HUES48 (cell line): ENCODE data around the gene ZNF362.

Experiments used
- H3K27ac ChIP-seq: one replicate; pipeline ENCODE4 v1.7.0; 2013; ENCODE audit warnings: low read depth, low read length, inconsistent platforms
- H3K27me3 ChIP-seq: 2 replicates; pipeline ENCODE4 v1.6.1; 2013; ENCODE audit warnings: mild to moderate bottlenecking, low read length; ENCODE audit not compliant: control insufficient read depth, insufficient read depth
- H3K36me3 ChIP-seq: 2 replicates; pipeline ENCODE4 v1.6.1; 2013; ENCODE audit warnings: low read length; ENCODE audit not compliant: control insufficient read depth, insufficient read depth
- H3K4me1 ChIP-seq: 2 replicates; pipeline ENCODE4 v1.6.1; 2013; ENCODE audit warnings: mild to moderate bottlenecking, low read length; ENCODE audit not compliant: control insufficient read depth, insufficient read depth
- H3K4me3 ChIP-seq: 2 replicates; pipeline ENCODE4 v1.5.1; 2013; ENCODE audit warnings: mild to moderate bottlenecking, low read depth, low read length
- H3K9ac ChIP-seq: 2 replicates; pipeline ENCODE4 v1.6.1; 2013; ENCODE audit warnings: mild to moderate bottlenecking, low read depth, low read length, moderate library complexity
- H3K9me3 ChIP-seq: 2 replicates; pipeline ENCODE4 v1.6.1; 2013; ENCODE audit warnings: low read length; ENCODE audit not compliant: control insufficient read depth, insufficient read depth

ZNF362 gene

DNA sequence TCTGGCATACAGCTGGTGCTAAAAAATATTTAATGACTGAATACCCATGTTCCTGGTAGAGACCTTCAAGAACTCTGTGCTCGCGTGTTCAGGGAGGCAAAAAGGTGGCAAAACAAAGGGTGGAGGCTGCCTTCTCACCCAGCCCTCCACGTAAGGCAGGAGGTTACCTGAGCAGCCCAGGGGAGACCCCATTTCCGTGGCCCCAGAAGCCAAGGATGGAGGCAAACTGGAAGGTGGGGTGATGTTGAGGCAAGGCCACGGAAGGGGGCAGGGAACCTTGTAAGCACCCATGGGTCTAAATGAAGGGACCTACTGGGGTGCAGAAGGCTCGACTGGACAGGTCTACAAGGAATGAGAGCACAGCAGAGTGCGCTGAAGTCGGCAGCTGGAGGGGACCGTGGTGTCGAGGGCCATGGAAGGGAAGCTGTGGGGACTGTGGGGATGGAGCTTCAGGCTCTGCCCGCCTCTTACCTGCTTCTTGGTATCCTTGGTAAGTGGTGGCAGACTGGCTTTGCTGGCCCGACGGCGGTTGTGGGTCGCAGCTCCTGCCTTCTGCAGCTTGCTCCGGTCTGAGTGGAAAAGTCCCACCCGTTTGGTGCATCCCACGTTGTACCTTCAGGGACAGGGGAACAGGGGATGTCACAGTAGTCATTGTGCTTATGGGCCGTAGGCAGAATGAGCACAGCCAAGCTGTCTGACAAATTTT lies 73.5 kb downstream of the ZNF362 start:
- peaks cover 8% of the 10 kb centered on the region for H3K36me3 ChIP-seq
- H3K9me3 ChIP-seq: no peaks in the 10 kb centered on the region
- H3K9ac ChIP-seq: no peak overlapping the region
- H3K27me3 ChIP-seq: 0 out of 2 replicates have a peak, but pooled peaks cover 3% of the 10 kb centered on the region
- no peak overlapping the region for H3K27ac ChIP-seq
- no peak overlapping the region for H3K4me3 ChIP-seq
- H3K4me1 ChIP-seq: peaks cover 5% of the 10 kb centered on the region; the same call in 1 of the 2 replicates

DNA sequence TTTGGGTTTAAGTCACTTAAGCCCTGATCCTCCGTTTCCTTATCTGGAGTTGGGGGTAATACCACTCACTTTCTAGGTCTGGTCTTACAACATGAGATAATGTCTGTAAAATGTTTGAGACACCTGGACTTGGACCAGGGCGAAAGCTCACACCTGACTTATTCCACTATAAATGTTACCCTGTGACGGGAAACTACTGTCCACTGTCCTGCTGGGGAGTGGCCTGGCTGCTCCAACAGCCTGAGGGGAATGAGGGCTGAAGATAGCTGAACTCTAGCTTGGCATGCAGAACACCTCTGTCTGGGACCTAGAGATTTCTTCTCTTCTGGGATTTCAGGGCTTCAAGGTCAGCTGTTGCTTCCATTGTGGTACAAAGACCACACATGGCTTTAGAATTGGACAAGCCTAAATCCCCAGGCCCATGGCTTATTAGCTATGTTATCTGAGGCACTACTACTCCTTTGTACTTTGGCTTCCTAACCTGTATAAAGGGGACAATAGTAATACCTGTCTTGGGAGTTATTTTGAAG lies 74.1 kb downstream of the ZNF362 start:
- H3K27ac ChIP-seq: no peak overlapping the region
- no peaks in the 10 kb centered on the region for H3K9me3 ChIP-seq
- no peak overlapping the region for H3K9ac ChIP-seq
- H3K36me3 ChIP-seq: peaks cover 8% of the 10 kb centered on the region
- no peak overlapping the region for H3K4me3 ChIP-seq
- peaks cover 5% of the 10 kb centered on the region; the same call in 1 of the 2 replicates for H3K4me1 ChIP-seq
- H3K27me3 ChIP-seq: 0 out of 2 replicates have a peak, but pooled peaks cover 3% of the 10 kb centered on the region

DNA sequence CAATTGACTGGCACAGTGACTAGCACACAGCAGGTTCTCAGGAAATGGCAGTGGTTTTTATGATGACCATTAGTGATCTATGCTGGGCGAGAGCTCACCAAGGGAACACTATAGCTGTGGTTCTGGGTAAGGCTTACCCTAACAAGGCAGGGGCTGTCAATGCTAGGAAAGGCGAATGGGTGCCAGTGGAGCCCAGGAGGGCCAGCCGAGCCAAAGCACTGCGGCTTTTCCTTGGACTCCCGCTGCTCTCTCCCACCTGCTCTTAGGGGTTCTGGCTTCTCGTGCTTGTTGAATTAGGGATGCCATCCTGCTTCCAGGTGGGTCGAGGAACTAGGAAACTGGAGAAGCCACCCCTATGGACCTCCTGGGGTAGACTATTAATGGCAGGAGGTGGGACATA lies 74.6 kb downstream of the ZNF362 start:
- H3K9me3 ChIP-seq: no peaks in the 10 kb centered on the region
- no peak overlapping the region for H3K4me3 ChIP-seq
- 0 out of 2 replicates have a peak, but pooled peaks cover 3% of the 10 kb centered on the region for H3K27me3 ChIP-seq
- peaks cover 8% of the 10 kb centered on the region for H3K36me3 ChIP-seq
- H3K9ac ChIP-seq: no peak overlapping the region
- no peak overlapping the region for H3K27ac ChIP-seq
- H3K4me1 ChIP-seq: peaks cover 5% of the 10 kb centered on the region; the same call in 1 of the 2 replicates

DNA sequence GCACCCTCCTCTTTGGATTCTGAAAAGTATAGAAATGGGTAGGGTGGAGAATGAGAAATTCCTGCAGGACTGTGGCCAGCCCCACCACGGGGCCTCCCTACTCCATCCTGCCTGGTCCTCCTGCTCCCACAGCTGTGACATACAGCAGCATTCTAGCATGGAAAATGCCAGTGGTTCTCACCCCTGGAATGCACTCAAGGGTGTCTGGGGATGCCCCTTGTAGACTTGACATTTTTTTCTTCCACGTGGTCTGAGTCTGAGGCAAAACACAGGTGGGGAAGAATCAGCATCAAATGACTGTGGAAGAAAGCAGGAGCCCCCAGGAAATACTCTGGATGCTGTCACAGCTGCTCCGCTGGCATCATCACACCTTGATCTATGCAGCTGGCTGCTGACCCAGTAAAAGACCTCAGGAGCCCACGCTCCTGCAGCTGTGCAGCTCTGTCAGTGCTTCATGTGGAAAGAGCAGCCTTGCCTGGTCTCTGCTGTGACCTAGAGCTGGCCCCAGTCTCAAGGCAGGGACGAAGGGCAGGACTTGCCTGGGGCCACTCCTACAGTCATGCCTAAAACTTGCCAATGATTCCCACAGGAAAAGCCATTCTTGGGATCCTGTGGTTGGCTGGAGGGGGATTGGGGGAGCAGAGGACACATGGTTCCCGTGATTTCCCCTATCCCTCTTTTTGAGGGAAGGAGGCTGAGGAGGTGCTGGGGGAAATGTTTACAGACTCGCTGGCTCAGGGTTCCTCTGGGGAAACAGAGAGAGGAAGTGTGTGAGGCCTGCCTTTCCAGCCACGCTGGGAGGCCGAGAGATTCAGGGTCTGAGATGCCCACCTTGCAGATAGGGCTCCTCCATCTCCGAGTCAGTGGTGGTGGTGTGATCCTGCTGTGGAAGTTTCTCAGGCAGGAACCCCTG lies 75.4 kb downstream of the ZNF362 start:
- H3K9ac ChIP-seq: no peak overlapping the region
- H3K9me3 ChIP-seq: no peaks in the 10 kb centered on the region
- peaks cover 5% of the 10 kb centered on the region; the same call in 1 of the 2 replicates for H3K4me1 ChIP-seq
- no peak overlapping the region for H3K27ac ChIP-seq
- H3K4me3 ChIP-seq: no peak overlapping the region
- peaks cover 8% of the 10 kb centered on the region for H3K36me3 ChIP-seq
- peaks cover 6% of the 10 kb centered on the region; the same call in 1 of the 2 replicates for H3K27me3 ChIP-seq

DNA sequence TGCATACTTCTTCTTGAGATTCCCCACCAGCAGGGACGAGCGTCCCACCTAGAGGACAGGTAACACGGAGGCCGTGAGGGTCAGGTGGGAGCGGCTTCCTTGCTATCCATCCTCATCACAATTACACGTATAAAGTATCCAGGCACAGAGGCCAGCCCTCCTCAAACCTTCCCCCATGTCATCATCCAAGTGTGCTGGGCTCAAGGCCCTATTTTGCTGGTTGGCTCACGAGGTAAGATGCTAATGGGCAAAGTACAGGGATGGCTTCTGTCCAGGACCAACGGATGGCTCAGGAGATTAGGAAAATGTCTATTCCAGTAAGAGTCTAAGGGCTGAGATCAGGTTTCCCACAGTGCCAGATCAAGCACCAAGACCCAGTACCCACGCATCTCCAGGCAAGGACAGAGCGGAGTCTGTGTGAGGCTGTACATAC lies 76.1 kb downstream of the ZNF362 start:
- peaks cover 5% of the 10 kb centered on the region; the same call in 1 of the 2 replicates for H3K4me1 ChIP-seq
- no peak overlapping the region for H3K9ac ChIP-seq

DNA sequence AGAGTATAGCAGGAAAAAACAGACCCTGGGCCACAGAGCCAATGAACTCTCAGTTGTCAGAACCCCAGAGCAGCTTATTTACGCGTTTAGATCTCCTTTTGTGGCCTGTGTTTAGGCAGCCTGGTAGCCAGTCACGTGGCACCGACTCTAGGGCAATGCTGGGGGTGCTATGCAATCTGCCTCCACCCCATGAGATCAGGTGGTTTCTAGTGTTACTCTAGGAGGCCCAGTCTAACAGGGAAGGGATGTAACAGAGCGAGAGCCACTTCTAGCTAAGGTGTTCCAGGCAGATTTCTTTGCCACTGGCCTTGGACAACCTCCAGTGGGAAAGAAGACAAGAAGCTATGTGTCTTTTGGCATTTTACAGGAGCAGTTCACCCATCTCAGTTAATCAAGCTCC lies 76.6 kb downstream of the ZNF362 start:
- Histone ChIP-seq H3K4me1 (peaks cover 11% of the 10 kb centered on the region), H3K27ac (no peak overlapping the region), H3K9me3 (no peaks in the 10 kb centered on the region), H3K4me3 (no peak overlapping the region), H3K9ac (no peak overlapping the region), H3K36me3 (peaks cover 7% of the 10 kb centered on the region), H3K27me3 (peaks cover 12% of the 10 kb centered on the region; the same call in 1 of the 2 replicates)

More for the DNA sequence above, 76.1 kb downstream of the ZNF362 start:
- Histone ChIP-seq H3K27me3 (peaks cover 10% of the 10 kb centered on the region; the same call in 1 of the 2 replicates), H3K36me3 (peaks cover 8% of the 10 kb centered on the region), H3K27ac (no peak overlapping the region), H3K4me3 (no peak overlapping the region), H3K9me3 (no peaks in the 10 kb centered on the region)

DNA sequence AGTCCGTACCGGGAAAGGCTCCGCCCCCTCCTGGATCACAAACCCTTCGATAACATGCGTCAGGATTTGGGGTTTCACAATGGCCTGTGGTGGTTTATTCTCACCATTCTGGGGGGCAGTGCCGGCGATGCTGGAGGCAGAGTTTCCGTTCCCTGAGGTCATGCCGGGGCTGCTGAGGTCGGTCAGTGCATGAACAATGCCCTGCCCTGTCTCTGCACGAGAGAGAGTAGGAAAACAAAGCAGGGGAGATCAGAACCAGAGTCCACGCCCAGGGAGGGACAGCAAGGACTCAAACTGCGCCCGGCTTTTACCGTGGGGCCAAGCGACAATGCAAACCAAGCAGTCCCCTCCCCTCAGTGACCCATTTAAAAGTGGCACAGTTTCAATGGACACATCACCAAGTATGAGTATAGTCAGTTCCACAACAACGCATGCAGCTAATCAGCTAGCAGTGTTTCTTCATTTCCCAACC lies 77.8 kb downstream of the ZNF362 start:
- no peaks in the 10 kb centered on the region for H3K9me3 ChIP-seq
- H3K27me3 ChIP-seq: peaks cover 17% of the 10 kb centered on the region; the same call in 1 of the 2 replicates
- H3K9ac ChIP-seq: no peak overlapping the region
- no peak overlapping the region for H3K27ac ChIP-seq
- H3K4me1 ChIP-seq: peaks cover 23% of the 10 kb centered on the region
- H3K36me3 ChIP-seq: no peaks in the 10 kb centered on the region; the same call in 1 of the 2 replicates
- H3K4me3 ChIP-seq: no peak overlapping the region

DNA sequence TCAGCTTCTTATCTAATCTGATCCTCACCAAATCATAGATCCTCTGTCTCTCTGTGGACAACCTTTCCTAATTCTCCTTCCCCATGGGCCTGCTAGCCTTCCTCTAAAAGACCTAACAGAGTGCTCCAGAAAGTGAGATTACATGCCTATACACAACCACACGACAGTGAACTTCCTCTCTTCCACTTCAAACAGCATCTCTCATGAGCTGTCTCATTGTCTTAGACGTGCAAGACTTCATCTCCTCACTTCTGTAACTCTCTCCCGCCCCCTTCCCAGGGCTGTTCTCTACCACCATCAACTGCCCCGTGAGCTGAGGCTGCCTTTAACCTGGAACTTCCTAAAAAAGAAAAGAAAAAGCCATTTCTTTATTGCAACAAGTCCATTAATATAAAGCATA lies 78.7 kb downstream of the ZNF362 start:
- no peak overlapping the region for H3K27ac ChIP-seq
- H3K9ac ChIP-seq: no peak overlapping the region
- H3K36me3 ChIP-seq: no peaks in the 10 kb centered on the region
- H3K27me3 ChIP-seq: peaks cover 22% of the 10 kb centered on the region; the same call in 1 of the 2 replicates
- H3K9me3 ChIP-seq: no peaks in the 10 kb centered on the region
- H3K4me3 ChIP-seq: no peak overlapping the region
- peaks cover 32% of the 10 kb centered on the region for H3K4me1 ChIP-seq

DNA sequence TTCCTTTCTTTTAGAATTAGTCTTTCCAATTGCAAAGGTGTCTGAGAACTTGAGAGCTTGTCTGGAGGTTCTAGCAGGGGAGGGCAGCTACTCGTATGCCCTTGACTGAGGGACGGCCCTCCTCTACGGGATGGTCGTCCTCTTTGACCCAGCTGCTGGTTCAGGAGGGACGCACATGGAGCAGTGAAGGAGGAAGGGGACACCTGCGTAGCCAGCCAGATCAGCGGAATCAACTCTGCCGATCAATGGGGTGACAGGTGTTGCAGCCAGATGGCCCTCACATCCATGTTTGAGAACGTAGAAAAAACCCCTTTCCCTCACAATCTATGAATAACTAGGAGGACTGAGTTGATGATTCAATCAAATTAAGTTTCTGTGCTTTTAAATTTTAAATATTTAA lies 80.3 kb downstream of the ZNF362 start:
- no peak overlapping the region for H3K9ac ChIP-seq
- H3K27ac ChIP-seq: no peak overlapping the region

DNA sequence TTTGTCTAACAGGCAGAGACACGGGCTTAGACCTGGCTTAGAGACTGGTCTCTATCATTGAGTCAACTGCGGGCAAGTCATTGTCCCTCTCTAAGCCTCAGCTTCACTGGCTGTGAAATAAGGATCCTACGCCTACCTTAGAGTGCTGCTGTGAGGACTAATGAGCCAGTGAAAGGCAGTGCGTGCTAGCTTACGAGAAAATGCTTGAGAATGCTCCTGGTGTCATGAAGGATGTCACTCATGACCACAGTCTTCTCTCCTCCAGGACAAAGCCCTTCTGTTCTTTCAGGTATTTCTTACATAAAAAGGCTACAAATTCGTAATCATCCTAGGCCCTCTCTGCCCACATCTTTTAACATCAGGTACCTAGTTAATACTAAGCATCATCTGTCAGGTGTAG lies 81.1 kb downstream of the ZNF362 start:
- Histone ChIP-seq H3K4me3 (no peak overlapping the region), H3K27ac (peak overlapping the region; percentile 86), H3K27me3 (peaks cover 29% of the 10 kb centered on the region; the same call in 1 of the 2 replicates), H3K9me3 (no peaks in the 10 kb centered on the region), H3K4me1 (peaks cover 54% of the 10 kb centered on the region), H3K9ac (no peak overlapping the region), H3K36me3 (no peaks in the 10 kb centered on the region)

More for the DNA sequence above, 80.3 kb downstream of the ZNF362 start:
- Histone ChIP-seq H3K27me3 (peaks cover 27% of the 10 kb centered on the region; the same call in 1 of the 2 replicates), H3K9me3 (no peaks in the 10 kb centered on the region), H3K4me3 (no peak overlapping the region), H3K4me1 (peaks cover 45% of the 10 kb centered on the region), H3K36me3 (no peaks in the 10 kb centered on the region)
